Spleen (tissue), 13 donors: ENCODE results near the gene SLC22A24. TPM values are rescaled to one million over a fixed set of nuclear protein-coding genes. Genes with fewer than 3 reads are reported as not detected.

Source experiments
- DNase-seq: peaks from one replicate; pipeline ENCODE4 v3.0.0-alpha.2; 2020
- H3K27ac ChIP-seq, 8 donors: fragments of 200-600 bp; sonication (generic) in 7 of 8; 1 replicate in 4 of 8; 2 replicates in 4 of 8; pipeline versions ENCODE4 v1.5.0 to v1.8.0; 2016 to 2021; ENCODE audit warnings: inconsistent platforms in 4 of 8, mild to moderate bottlenecking in 4 of 8, moderate library complexity in 1 of 8
- H3K27me3 ChIP-seq, 7 donors: fragments of 200-600 bp; sonication (generic) in 6 of 7; replicated peaks in 1 of 7; 1 replicate in 4 of 7; 2 replicates in 3 of 7; pipeline versions ENCODE4 v1.5.0 to v1.8.0; 2016 to 2021; ENCODE audit warnings: inconsistent platforms in 3 of 7, mild to moderate bottlenecking in 1 of 7
- H3K36me3 ChIP-seq, 6 donors: fragments of 200-600 bp; sonication (generic) in 5 of 6; 1 replicate in 4 of 6; 2 replicates in 2 of 6; pipeline versions ENCODE4 v1.5.0 to v1.8.0; 2016 to 2021; ENCODE audit warnings: inconsistent platforms in 2 of 6
- H3K4me1 ChIP-seq, 6 donors: fragments of 200-600 bp; sonication (generic) in 5 of 6; 1 replicate in 3 of 6; 2 replicates in 3 of 6; pipeline versions ENCODE4 v1.5.0 to v1.8.0; 2016 to 2021; ENCODE audit warnings: inconsistent platforms in 3 of 6
- H3K4me3 ChIP-seq, 8 donors: fragments of 200-600 bp; sonication (generic) in 7 of 8; 1 replicate in 4 of 8; 2 replicates in 4 of 8; pipeline versions ENCODE4 v1.5.0 to v1.8.0; 2016 to 2021; ENCODE audit warnings: inconsistent platforms in 4 of 8, mild to moderate bottlenecking in 4 of 8, moderate library complexity in 2 of 8
- H3K9me3 ChIP-seq, 8 donors: fragments of 200-600 bp; sonication (generic) in 7 of 8; 1 replicate in 4 of 8; 2 replicates in 4 of 8; pipeline versions ENCODE4 v1.5.0 to v1.8.0; 2016 to 2021; ENCODE audit warnings: inconsistent platforms in 4 of 8
- CTCF ChIP-seq, 11 experiments: fragments of 200-600 bp in 7 of 11; fragments of 450-650 bp in 4 of 11; sonication (generic) in 4 of 11; IDR thresholded peaks in 8 of 11; conservative IDR thresholded peaks in 3 of 11; 1 replicate in 7 of 11; 2 replicates in 4 of 11; pipeline versions ENCODE4 v1.4.0 to v1.8.0; 2016 to 2021; ENCODE audit warnings: antibody characterized with exemption in 11 of 11, inconsistent platforms in 4 of 11, mild to moderate bottlenecking in 1 of 11
- POLR2A ChIP-seq, 3 donors: fragments of 450-650 bp; IDR thresholded peaks; one replicate each; pipeline ENCODE4 v1.5.1; 2017; ENCODE audit warnings: antibody characterized with exemption in 3 of 3, mild to moderate bottlenecking in 1 of 3
- POLR2AphosphoS5 ChIP-seq, 3 donors: sonication (generic); formaldehyde crosslinking; IDR thresholded peaks; one replicate each; pipeline ENCODE4 v1.5.1; 2017; ENCODE audit warnings: antibody characterized with exemption in 3 of 3
- WGBS, 5 donors: extraction: QIAGEN DNeasy Blood & Tissue Kit in 3 of 5; methylation state at CpG; one replicate each; pipeline versions ENCODE4 v1.1.5 to v1.1.7; 2013 to 2018; 5-methylcytosine and 5-hydroxymethylcytosine counted together
- intact Hi-C: fragments of 100-400 bp; cut with DNase I; formaldehyde crosslinking; loops from one replicate; pipeline ENCODE4 v1.15.0; 2023; ENCODE audit warnings: low total_unique reads
- long read RNA-seq, 2 donors: transcript quantifications; one replicate each; lab custom pipeline, GENCODE V29; 2026
- polyA plus RNA-seq, 3 donors: library from polyadenylated mRNA; stranded (reverse); fragments of 200-250 nt; gene quantifications; one replicate each; pipeline ENCODE4 v1.2.1, GENCODE V29; 2013
- total RNA-seq, 7 donors: library from RNA; depleted of rRNA in 3 of 7; stranded (reverse); fragments of >200 nt in 3 of 7; fragmentation: NEBNext Ultra II Directional in 4 of 7; extraction: Animal tissue kit (Norgen Biotek cat#: 25700) in 4 of 7; gene quantifications; one replicate each; pipeline versions ENCODE4 v1.1.0 to v1.2.1, GENCODE V29; 2016 to 2021
- donor health status: healthy with polysubstance abuse.
- donor health status: DM: no; HTN: no; CAD: no; lungs with moderate emphysema.
- donor health status: DM: no; HTN: no; CAD: no.
- donor health status: Bipolar disorder and iron deficiency.
- donor health status: healthy.
- donor health status: DM: no; HTN: no; CAD: no.
- donor health status: DM: yes; HTN: yes; CAD: no.

The SLC22A24 gene
- total RNA-seq (not detected), polyA plus RNA-seq (not detected)
- long read RNA-seq, donor 1: 0 reads
- long read RNA-seq, donor 2: 0 reads

GRCh38 chr11:63144121-63144520 lies at the start of gene SLC22A24:
Gene SLC22A24, minus strand, starts transcription at chr11:63144221. Its CDS starts 442 bp downstream, at chr11:63143779.
- 81 to 90% (median 83%) methylated on average over 1 of the region's 1 CpG for WGBS, 5 donors
- Histone ChIP-seq H3K27me3 (peaks cover 0 to 10% (median 0%) of the 10 kb centered on the region in 7 donors), H3K4me1 (peaks cover 0 to 4% (median 0%) of the 10 kb centered on the region in 6 donors), H3K4me3 (no peak within 1 kb of the TSS), H3K27ac (no peak within 1 kb of the TSS), H3K9me3 (peaks cover 0 to 3% (median 0%) of the 10 kb centered on the region in 8 donors), H3K36me3 (no peaks in the 10 kb centered on the region)
- intact Hi-C loops: no loop called here
- no peak for DNase-seq
- TF ChIP-seq CTCF (IDR thresholded peaks at IDR 0.05 in 8 of 11, conservative IDR thresholded peaks at IDR 0.05 in 3 of 11): no peak
- no peak for TF ChIP-seq POLR2A (IDR thresholded peaks at IDR 0.05)
- no peak for TF ChIP-seq POLR2AphosphoS5 (IDR thresholded peaks at IDR 0.05)

GRCh38 chr11:63180536-63180935 lies 36.5 kb upstream of the SLC22A24 start:
- no peak overlapping the region for H3K4me3 ChIP-seq
- H3K9me3 ChIP-seq: peaks cover 0 to 23% (median 15%) of the 10 kb centered on the region in 8 donors
- TF ChIP-seq POLR2A (IDR thresholded peaks at IDR 0.05) (no peak), POLR2AphosphoS5 (IDR thresholded peaks at IDR 0.05) (no peak), CTCF (IDR thresholded peaks at IDR 0.05 in 8 of 11, conservative IDR thresholded peaks at IDR 0.05 in 3 of 11) (no peak)
- no peak overlapping the region for H3K27ac ChIP-seq
- peaks cover 0 to 14% (median 0%) of the 10 kb centered on the region in 7 donors for H3K27me3 ChIP-seq
- WGBS, 5 donors: 76 to 95% (median 84%) methylated on average over 1 of the region's 1 CpG
- no peak for DNase-seq
- intact Hi-C loops: no loop called here
- H3K36me3 ChIP-seq: no peaks in the 10 kb centered on the region
- no peaks in the 10 kb centered on the region for H3K4me1 ChIP-seq

GRCh38 chr11:63179432-63180041 lies 35.5 kb upstream of the SLC22A24 start:
- intact Hi-C loops: no loop called here
- no peaks in the 10 kb centered on the region for H3K4me1 ChIP-seq
- no peak overlapping the region for H3K4me3 ChIP-seq
- peaks cover 0 to 28% (median 15%) of the 10 kb centered on the region in 8 donors for H3K9me3 ChIP-seq
- no peak overlapping the region for H3K27ac ChIP-seq
- no peak for TF ChIP-seq POLR2A (IDR thresholded peaks at IDR 0.05)
- TF ChIP-seq CTCF (IDR thresholded peaks at IDR 0.05 in 8 of 11, conservative IDR thresholded peaks at IDR 0.05 in 3 of 11): no peak
- no peak for TF ChIP-seq POLR2AphosphoS5 (IDR thresholded peaks at IDR 0.05)
- peaks cover 0 to 14% (median 0%) of the 10 kb centered on the region in 7 donors for H3K27me3 ChIP-seq
- 48 to 77% (median 65%) methylated on average over 1 of the region's 1 CpG for WGBS, 5 donors
- DNase-seq: no peak
- H3K36me3 ChIP-seq: no peaks in the 10 kb centered on the region

- no peak for DNase-seq
- intact Hi-C loops: no loop called here
- Histone ChIP-seq H3K4me3 (no peak overlapping the region), H3K27me3 (peaks cover 0 to 14% (median 0%) of the 10 kb centered on the region in 7 donors), H3K27ac (no peak overlapping the region), H3K4me1 (no peaks in the 10 kb centered on the region), H3K9me3 (peaks cover 0 to 36% (median 18%) of the 10 kb centered on the region in 8 donors), H3K36me3 (no peaks in the 10 kb centered on the region)
- TF ChIP-seq POLR2AphosphoS5 (IDR thresholded peaks at IDR 0.05) (no peak), POLR2A (IDR thresholded peaks at IDR 0.05) (no peak), CTCF (IDR thresholded peaks at IDR 0.05 in 8 of 11, conservative IDR thresholded peaks at IDR 0.05 in 3 of 11) (no peak)
- WGBS, 5 donors: 75 to 85% (median 82%) methylated on average over 1 of the region's 1 CpG
These were observed 33.9 kb upstream of the SLC22A24 start for GRCh38 chr11:63177872-63178271.
